Measurements from ENCODE around the gene PCAT7. TPM values are rescaled to one million over a fixed set of nuclear protein-coding genes. Genes with fewer than 3 reads are reported as not detected.
A peak's percentile ranks its signal among the peaks of the same experiment; 100 is the strongest.

The PCAT7 gene
- total and polyA plus RNA-seq, 9 of the 15 experiments (the other 6 are each of a cell fraction or from before 2014, with no cell fraction given) = 0.09 to 0.13 TPM; not detected in 7

GRCh38 chr9:94554439-94555331 is at the start of gene PCAT7 (continued):
- TF ChIP-seq, protein P1, sequence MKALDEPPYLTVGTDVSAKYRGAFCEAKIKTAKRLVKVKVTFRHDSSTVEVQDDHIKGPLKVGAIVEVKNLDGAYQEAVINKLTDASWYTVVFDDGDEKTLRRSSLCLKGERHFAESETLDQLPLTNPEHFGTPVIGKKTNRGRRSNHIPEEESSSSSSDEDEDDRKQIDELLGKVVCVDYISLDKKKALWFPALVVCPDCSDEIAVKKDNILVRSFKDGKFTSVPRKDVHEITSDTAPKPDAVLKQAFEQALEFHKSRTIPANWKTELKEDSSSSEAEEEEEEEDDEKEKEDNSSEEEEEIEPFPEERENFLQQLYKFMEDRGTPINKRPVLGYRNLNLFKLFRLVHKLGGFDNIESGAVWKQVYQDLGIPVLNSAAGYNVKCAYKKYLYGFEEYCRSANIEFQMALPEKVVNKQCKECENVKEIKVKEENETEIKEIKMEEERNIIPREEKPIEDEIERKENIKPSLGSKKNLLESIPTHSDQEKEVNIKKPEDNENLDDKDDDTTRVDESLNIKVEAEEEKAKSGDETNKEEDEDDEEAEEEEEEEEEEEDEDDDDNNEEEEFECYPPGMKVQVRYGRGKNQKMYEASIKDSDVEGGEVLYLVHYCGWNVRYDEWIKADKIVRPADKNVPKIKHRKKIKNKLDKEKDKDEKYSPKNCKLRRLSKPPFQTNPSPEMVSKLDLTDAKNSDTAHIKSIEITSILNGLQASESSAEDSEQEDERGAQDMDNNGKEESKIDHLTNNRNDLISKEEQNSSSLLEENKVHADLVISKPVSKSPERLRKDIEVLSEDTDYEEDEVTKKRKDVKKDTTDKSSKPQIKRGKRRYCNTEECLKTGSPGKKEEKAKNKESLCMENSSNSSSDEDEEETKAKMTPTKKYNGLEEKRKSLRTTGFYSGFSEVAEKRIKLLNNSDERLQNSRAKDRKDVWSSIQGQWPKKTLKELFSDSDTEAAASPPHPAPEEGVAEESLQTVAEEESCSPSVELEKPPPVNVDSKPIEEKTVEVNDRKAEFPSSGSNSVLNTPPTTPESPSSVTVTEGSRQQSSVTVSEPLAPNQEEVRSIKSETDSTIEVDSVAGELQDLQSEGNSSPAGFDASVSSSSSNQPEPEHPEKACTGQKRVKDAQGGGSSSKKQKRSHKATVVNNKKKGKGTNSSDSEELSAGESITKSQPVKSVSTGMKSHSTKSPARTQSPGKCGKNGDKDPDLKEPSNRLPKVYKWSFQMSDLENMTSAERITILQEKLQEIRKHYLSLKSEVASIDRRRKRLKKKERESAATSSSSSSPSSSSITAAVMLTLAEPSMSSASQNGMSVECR (CRISPR knock-in tag; IDR thresholded peaks at IDR 0.05) = no peak
- TF ChIP-seq NR2C2 (CRISPR knock-in tag; IDR thresholded peaks at IDR 0.05) (no peak), NR2C2 (tag; IDR thresholded peaks at IDR 0.05) (no peak), CREM (IDR thresholded peaks at IDR 0.05; ENCODE audit: low read depth) (peak; percentile 45; the same call in 1 of the 2 replicates), BCOR (IDR thresholded peaks at IDR 0.05) (0 out of 2 replicates have a peak, but pooled peaks have one; percentile 49), HDAC1 (IDR thresholded peaks at IDR 0.05) (0 out of 4 replicates have a peak, but pooled peaks of 1 of the 2 experiments have one; percentile 26), HEY1 (CRISPR knock-in tag; IDR thresholded peaks at IDR 0.05; ENCODE audit: borderline replicate concordance) (no peak), HDAC2 (IDR thresholded peaks at IDR 0.05) (peak; percentile 46; the same call in 1 of the 2 replicates), RBFOX2 (IDR thresholded peaks at IDR 0.05; ENCODE audit: low read depth, low read length) (peak; percentile 66), NFIC (IDR thresholded peaks at IDR 0.05) (peak; percentile 52; the same call in 1 of the 2 replicates), ZC3H11A (IDR thresholded peaks at IDR 0.05; ENCODE audit: low read depth, low read length) (no peak), JUN (IDR thresholded peaks at IDR 0.05; ENCODE audit: borderline replicate concordance, low read depth, low read length) (no peak), JUN (CRISPR knock-in tag; IDR thresholded peaks at IDR 0.05; ENCODE audit: borderline replicate concordance) (0 out of 2 replicates have a peak, but pooled peaks have one; percentile 15), ZNF174 (CRISPR knock-in tag; IDR thresholded peaks at IDR 0.05) (no peak), CTBP1 (IDR thresholded peaks at IDR 0.05; ENCODE audit: borderline replicate concordance) (peak; percentile 65; the same call in 1 of the 2 replicates), NUFIP1 (IDR thresholded peaks at IDR 0.05; ENCODE audit: partially characterized antibody) (no peak), ZSCAN32 (CRISPR knock-in tag; IDR thresholded peaks at IDR 0.05) (no peak)
- TF ChIP-seq, protein P2, sequence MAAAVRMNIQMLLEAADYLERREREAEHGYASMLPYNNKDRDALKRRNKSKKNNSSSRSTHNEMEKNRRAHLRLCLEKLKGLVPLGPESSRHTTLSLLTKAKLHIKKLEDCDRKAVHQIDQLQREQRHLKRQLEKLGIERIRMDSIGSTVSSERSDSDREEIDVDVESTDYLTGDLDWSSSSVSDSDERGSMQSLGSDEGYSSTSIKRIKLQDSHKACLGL (CRISPR knock-in tag; IDR thresholded peaks at IDR 0.05; ENCODE audit: borderline replicate concordance, poor library complexity, severe bottlenecking) = no peak
- TF ChIP-seq, protein P3, sequence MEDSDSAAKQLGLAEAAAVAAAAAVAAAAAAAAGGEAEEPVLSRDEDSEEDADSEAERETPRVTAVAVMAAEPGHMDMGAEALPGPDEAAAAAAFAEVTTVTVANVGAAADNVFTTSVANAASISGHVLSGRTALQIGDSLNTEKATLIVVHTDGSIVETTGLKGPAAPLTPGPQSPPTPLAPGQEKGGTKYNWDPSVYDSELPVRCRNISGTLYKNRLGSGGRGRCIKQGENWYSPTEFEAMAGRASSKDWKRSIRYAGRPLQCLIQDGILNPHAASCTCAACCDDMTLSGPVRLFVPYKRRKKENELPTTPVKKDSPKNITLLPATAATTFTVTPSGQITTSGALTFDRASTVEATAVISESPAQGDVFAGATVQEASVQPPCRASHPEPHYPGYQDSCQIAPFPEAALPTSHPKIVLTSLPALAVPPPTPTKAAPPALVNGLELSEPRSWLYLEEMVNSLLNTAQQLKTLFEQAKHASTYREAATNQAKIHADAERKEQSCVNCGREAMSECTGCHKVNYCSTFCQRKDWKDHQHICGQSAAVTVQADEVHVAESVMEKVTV (CRISPR knock-in tag; IDR thresholded peaks at IDR 0.05) = peak; percentile 54
- TF ChIP-seq, protein P4, sequence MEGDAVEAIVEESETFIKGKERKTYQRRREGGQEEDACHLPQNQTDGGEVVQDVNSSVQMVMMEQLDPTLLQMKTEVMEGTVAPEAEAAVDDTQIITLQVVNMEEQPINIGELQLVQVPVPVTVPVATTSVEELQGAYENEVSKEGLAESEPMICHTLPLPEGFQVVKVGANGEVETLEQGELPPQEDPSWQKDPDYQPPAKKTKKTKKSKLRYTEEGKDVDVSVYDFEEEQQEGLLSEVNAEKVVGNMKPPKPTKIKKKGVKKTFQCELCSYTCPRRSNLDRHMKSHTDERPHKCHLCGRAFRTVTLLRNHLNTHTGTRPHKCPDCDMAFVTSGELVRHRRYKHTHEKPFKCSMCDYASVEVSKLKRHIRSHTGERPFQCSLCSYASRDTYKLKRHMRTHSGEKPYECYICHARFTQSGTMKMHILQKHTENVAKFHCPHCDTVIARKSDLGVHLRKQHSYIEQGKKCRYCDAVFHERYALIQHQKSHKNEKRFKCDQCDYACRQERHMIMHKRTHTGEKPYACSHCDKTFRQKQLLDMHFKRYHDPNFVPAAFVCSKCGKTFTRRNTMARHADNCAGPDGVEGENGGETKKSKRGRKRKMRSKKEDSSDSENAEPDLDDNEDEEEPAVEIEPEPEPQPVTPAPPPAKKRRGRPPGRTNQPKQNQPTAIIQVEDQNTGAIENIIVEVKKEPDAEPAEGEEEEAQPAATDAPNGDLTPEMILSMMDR (IDR thresholded peaks at IDR 0.05 in 2 of 3, conservative IDR thresholded peaks at IDR 0.05 in 1 of 3; ENCODE audit: insufficient read depth in 2 of 3, low read depth in 1 of 3, low read length in 3 of 3) = peak; percentile 80 to 89 (median 81)

Data from K562 (cell line).